Renal cortical epithelial cell (primary cell): Measurements from ENCODE around the gene NPEPL1. TPM values are rescaled to one million over a fixed set of nuclear protein-coding genes. Genes with fewer than 3 reads are reported as not detected.

Source experiments
- DNase-seq: peaks from one replicate; pipeline ENCODE4 v3.0.0-alpha.2; 2011; ENCODE audit warnings: low read depth
- total RNA-seq: library from RNA; depleted of rRNA; stranded (reverse); fragments of >200 nt; gene quantifications from 2 replicates; pipeline ENCODE4 v1.2.3, GENCODE V29; 2014

The NPEPL1 gene
- total RNA-seq, 1 donor from 2014 or later, result 19.5 TPM

DNA sequence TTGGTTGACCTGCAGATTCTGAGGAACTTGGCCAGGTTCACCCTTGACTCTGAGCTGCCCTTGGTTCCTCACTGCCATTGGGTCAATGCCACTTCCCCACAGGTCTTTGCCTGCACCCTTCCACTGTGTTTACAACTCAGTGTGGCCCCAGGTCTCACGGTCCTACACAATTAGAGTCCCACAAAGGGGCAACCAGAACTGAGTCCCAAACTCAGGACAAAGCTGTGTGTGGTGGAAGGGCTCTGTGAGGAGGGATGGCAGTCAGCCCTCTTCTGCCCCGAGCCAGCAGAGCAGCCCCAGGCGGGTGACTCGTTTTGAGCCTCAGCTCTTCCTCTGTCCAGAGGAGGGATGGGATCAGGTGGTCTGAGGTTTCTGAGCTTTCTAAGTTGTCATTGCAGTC, 69.5 kb downstream of the NPEPL1 start:
- no peak for DNase-seq

DNA sequence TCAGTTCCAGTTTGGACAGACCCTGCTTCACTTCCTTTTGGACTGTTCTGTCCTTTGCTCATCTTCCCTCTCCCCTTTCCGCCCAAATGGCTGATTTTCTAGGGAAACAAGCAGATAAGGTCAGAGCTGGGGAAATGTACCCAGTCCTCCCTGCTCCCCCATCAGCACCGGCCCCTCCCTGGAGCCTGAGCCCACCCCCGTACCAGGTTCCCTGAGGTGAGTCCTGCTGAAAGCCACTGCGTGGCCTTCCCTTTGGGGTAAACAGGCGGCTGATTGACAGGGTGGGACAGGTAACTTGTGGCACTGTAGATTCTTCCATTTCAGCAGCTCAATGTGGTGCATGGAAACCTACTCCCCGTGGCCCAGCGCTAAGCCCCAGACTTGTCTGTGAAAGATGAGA, 70.5 kb downstream of the NPEPL1 start:
- DNase-seq, result no peak

Other genes with a start within 250 kb of the NPEPL1 start
- gene APCDD1L, start 177.4 kb upstream of the NPEPL1 start, total RNA-seq, result 5.7 and 13.7 TPM in 2 replicates
- gene STX16, start 41.5 kb upstream of the NPEPL1 start, total RNA-seq, result 25.9 and 60.6 TPM in 2 replicates
- under 0.01 and 0.65 TPM in 2 replicates for gene GNAS-AS1, start 158.1 kb downstream of the NPEPL1 start, total RNA-seq
- 297 and 1,165 TPM in 2 replicates for gene GNAS, start 159.9 kb downstream of the NPEPL1 start, total RNA-seq